Neuronal stem cell (in vitro differentiated cells): ENCODE data around the gene ARHGEF17.
A peak's percentile ranks its signal among the peaks of the same experiment; 100 is the strongest.

Experiments
- DNase-seq: peaks from one replicate; pipeline ENCODE4 v3.0.0-alpha.2; 2013; ENCODE audit warnings: low spot score
- H2AFZ ChIP-seq: one replicate; pipeline ENCODE4 v1.6.1; 2013; ENCODE audit warnings: mild to moderate bottlenecking, low read length, inconsistent platforms
- H2AK5ac ChIP-seq: 2 replicates; pipeline ENCODE4 v1.6.1; 2013; ENCODE audit warnings: low read depth, mild to moderate bottlenecking, inconsistent platforms, low read length, moderate library complexity, mixed read lengths
- H2BK120ac ChIP-seq: 2 replicates; pipeline ENCODE4 v1.6.1; 2013; ENCODE audit warnings: low read depth, mild to moderate bottlenecking, inconsistent platforms, low read length, moderate library complexity, mixed read lengths
- H2BK12ac ChIP-seq: one replicate; pipeline ENCODE4 v1.6.1; 2013; ENCODE audit warnings: low read length, inconsistent platforms
- H2BK15ac ChIP-seq: 2 replicates; pipeline ENCODE4 v1.6.1; 2013; ENCODE audit warnings: mild to moderate bottlenecking, low read length, inconsistent platforms, mixed read lengths
- H2BK5ac ChIP-seq: one replicate; pipeline ENCODE4 v1.6.1; 2013; ENCODE audit warnings: inconsistent platforms, mild to moderate bottlenecking, low read length, moderate library complexity
- H3K14ac ChIP-seq: one replicate; pipeline ENCODE4 v1.6.1; 2013; ENCODE audit warnings: low read length, inconsistent platforms
- H3K18ac ChIP-seq: 2 replicates; pipeline ENCODE4 v1.6.1; 2013; ENCODE audit warnings: low read length, inconsistent platforms
- H3K23ac ChIP-seq: 2 replicates; pipeline ENCODE4 v1.6.1; 2013; ENCODE audit warnings: low read depth, mild to moderate bottlenecking, mixed read lengths, low read length, inconsistent platforms; ENCODE audit not compliant: poor library complexity
- H3K27ac ChIP-seq: replicated peaks from 3 replicates; pipeline ENCODE4 v1.5.1; 2013; ENCODE audit warnings: low read length, inconsistent platforms
- H3K27me3 ChIP-seq, 3 experiments: 2 replicates each; pipeline ENCODE4 v1.6.1; 2013; ENCODE audit warnings: low read length in 3 of 3, mild to moderate bottlenecking in 2 of 3, inconsistent platforms in 1 of 3, low read depth in 1 of 3, mixed read lengths in 1 of 3, moderate library complexity in 1 of 3; ENCODE audit not compliant: control insufficient read depth in 3 of 3, insufficient read depth in 3 of 3
- H3K36me3 ChIP-seq, 2 donors: replicated peaks in 1 of 2; 2 replicates each; pipeline ENCODE4 v1.6.1; 2013; ENCODE audit warnings: low read length in 2 of 2; ENCODE audit not compliant: control insufficient read depth in 2 of 2, insufficient read depth in 2 of 2
- H3K4ac ChIP-seq: 2 replicates; pipeline ENCODE4 v1.6.1; 2013; ENCODE audit warnings: inconsistent platforms, mild to moderate bottlenecking, low read length, moderate library complexity
- H3K4me1 ChIP-seq, 2 donors: 1 replicate in 1 of 2; 2 replicates in 1 of 2; pipeline ENCODE4 v1.6.1; 2013; ENCODE audit warnings: low read length in 2 of 2, low read depth in 1 of 2; ENCODE audit not compliant: control insufficient read depth in 2 of 2, insufficient read depth in 1 of 2
- H3K4me2 ChIP-seq: one replicate; pipeline ENCODE4 v1.6.1; 2013; ENCODE audit warnings: mild to moderate bottlenecking, low read length, inconsistent platforms; ENCODE audit not compliant: insufficient read depth, poor library complexity, severe bottlenecking
- H3K4me3 ChIP-seq, 2 donors: 2 replicates each; pipeline ENCODE4 v1.5.1; 2013; ENCODE audit warnings: low read length in 2 of 2, mild to moderate bottlenecking in 2 of 2, inconsistent platforms in 1 of 2, moderate library complexity in 1 of 2
- H3K79me1 ChIP-seq: one replicate; pipeline ENCODE4 v1.6.1; 2013; ENCODE audit warnings: low read depth, mild to moderate bottlenecking, inconsistent platforms, low read length, moderate library complexity
- H3K9ac ChIP-seq: one replicate; pipeline ENCODE4 v1.6.1; 2013; ENCODE audit warnings: mild to moderate bottlenecking, low read depth, low read length, inconsistent platforms; ENCODE audit not compliant: poor library complexity
- H3K9me3 ChIP-seq, 2 donors: replicated peaks in 1 of 2; 2 replicates each; pipeline versions ENCODE3 to v1.6.1; 2013; ENCODE audit warnings: low read length in 2 of 2, mild to moderate bottlenecking in 2 of 2, inconsistent platforms in 1 of 2, low read depth in 1 of 2, mixed read lengths in 1 of 2, moderate library complexity in 1 of 2; ENCODE audit not compliant: control insufficient read depth in 2 of 2, insufficient read depth in 1 of 2
- H4K8ac ChIP-seq: one replicate; pipeline ENCODE4 v1.6.1; 2013; ENCODE audit warnings: low read depth, mild to moderate bottlenecking, inconsistent platforms, low read length, moderate library complexity
- H4K91ac ChIP-seq: one replicate; pipeline ENCODE4 v1.6.1; 2013; ENCODE audit warnings: low read length, low read depth, mild to moderate bottlenecking, inconsistent platforms; ENCODE audit not compliant: poor library complexity
- WGBS, 2 donors: extraction: QIAGEN DNeasy Blood & Tissue Kit; methylation state at CpG; one replicate each; pipeline ENCODE4 v1.1.7; 2013; ENCODE audit warnings: missing lambda C conversion rate in 2 of 2, mixed read lengths in 1 of 2; ENCODE audit not compliant: insufficient read length in 2 of 2, insufficient replicate concordance in 1 of 2; ENCODE audit errors: extremely low coverage in 2 of 2; 5-methylcytosine and 5-hydroxymethylcytosine counted together

The ARHGEF17 gene

DNA sequence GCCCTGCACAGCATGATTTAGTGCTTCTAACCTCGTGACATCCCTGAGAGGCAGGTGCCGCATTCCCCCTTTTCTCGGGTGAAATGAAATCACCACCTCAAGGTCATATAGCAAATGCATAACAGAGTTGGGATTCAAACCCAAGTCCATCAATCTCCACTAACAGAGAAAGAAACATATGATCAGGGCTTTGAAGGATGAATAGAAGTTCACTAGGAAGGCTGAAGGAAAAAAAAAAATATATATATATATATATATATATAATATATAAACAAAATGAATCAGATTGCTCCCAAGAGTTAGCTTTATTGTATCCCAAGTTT, 12.1 kb upstream of the ARHGEF17 start:
- DNase-seq = no peak
- Histone ChIP-seq H3K23ac (no peak overlapping the region), H3K9ac (no peak overlapping the region), H3K4ac (no peak overlapping the region), H3K79me1 (no peaks in the 10 kb centered on the region), H3K36me3 (no peaks in the 10 kb centered on the region), H4K8ac (peak overlapping the region; percentile 68), H2BK15ac (no peak overlapping the region), H3K9me3 (no peaks in the 10 kb centered on the region), H2AFZ (no peak overlapping the region), H3K4me2 (no peak overlapping the region), H3K18ac (no peak overlapping the region), H3K27me3 (no peaks in the 10 kb centered on the region), H2BK5ac (no peak overlapping the region), H2BK12ac (no peak overlapping the region), H3K27ac (no peak overlapping the region), H3K4me3 (no peak overlapping the region), H3K4me1 (peaks cover 7 to 12% of the 10 kb centered on the region in 2 donors), H4K91ac (no peak overlapping the region), H3K14ac (no peak overlapping the region), H2BK120ac (no peak overlapping the region), H2AK5ac (no peak overlapping the region)
- WGBS, 2 donors = no CpG with 5 or more reads among the region's 3 CpGs

DNA sequence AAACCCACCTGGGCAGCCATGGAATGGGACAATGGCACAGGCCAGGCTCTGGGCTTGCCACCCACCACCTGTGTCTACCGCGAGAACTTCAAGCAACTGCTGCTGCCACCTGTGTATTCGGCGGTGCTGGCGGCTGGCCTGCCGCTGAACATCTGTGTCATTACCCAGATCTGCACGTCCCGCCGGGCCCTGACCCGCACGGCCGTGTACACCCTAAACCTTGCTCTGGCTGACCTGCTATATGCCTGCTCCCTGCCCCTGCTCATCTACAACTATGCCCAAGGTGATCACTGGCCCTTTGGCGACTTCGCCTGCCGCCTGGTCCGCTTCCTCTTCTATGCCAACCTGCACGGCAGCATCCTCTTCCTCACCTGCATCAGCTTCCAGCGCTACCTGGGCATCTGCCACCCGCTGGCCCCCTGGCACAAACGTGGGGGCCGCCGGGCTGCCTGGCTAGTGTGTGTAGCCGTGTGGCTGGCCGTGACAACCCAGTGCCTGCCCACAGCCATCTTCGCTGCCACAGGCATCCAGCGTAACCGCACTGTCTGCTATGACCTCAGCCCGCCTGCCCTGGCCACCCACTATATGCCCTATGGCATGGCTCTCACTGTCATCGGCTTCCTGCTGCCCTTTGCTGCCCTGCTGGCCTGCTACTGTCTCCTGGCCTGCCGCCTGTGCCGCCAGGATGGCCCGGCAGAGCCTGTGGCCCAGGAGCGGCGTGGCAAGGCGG, 11.4 kb upstream of the ARHGEF17 start:
- Histone ChIP-seq H3K27ac (no peak overlapping the region), H3K9ac (peak overlapping the region; percentile 1), H3K4me3 (no peak overlapping the region), H3K23ac (peak overlapping the region; percentile 71), H2BK12ac (peak overlapping the region; percentile 79), H2AFZ (no peak overlapping the region), H3K18ac (peak overlapping the region; percentile 62), H4K91ac (peak overlapping the region; percentile 41), H2BK5ac (no peak overlapping the region), H3K14ac (peak overlapping the region; percentile 64), H4K8ac (no peak overlapping the region), H3K79me1 (no peaks in the 10 kb centered on the region), H3K4ac (peak overlapping the region; percentile 7), H3K27me3 (no peaks in the 10 kb centered on the region), H3K4me2 (no peak overlapping the region), H2AK5ac (peak overlapping the region; percentile 83), H2BK120ac (peak overlapping the region; percentile 51), H2BK15ac (peak overlapping the region; percentile 84), H3K4me1 (peaks cover 7 to 12% of the 10 kb centered on the region in 2 donors), H3K9me3 (no peaks in the 10 kb centered on the region), H3K36me3 (no peaks in the 10 kb centered on the region)
- WGBS, 2 donors = no CpG with 5 or more reads among the region's 35 CpGs
- no peak for DNase-seq

DNA sequence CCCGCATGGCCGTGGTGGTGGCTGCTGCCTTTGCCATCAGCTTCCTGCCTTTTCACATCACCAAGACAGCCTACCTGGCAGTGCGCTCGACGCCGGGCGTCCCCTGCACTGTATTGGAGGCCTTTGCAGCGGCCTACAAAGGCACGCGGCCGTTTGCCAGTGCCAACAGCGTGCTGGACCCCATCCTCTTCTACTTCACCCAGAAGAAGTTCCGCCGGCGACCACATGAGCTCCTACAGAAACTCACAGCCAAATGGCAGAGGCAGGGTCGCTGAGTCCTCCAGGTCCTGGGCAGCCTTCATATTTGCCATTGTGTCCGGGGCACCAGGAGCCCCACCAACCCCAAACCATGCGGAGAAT, 10.9 kb upstream of the ARHGEF17 start:
- no CpG with 5 or more reads among the region's 18 CpGs for WGBS, 2 donors
- Histone ChIP-seq H3K14ac (peak overlapping the region; percentile 64), H2BK5ac (peak overlapping the region; percentile 46), H2BK12ac (peak overlapping the region; percentile 79), H3K36me3 (no peaks in the 10 kb centered on the region), H2AK5ac (peak overlapping the region; percentile 83), H3K4me2 (no peak overlapping the region), H3K27me3 (no peaks in the 10 kb centered on the region), H4K8ac (no peak overlapping the region), H3K27ac (no peak overlapping the region), H3K9ac (peak overlapping the region; percentile 1), H2AFZ (no peak overlapping the region), H3K18ac (peak overlapping the region; percentile 62), H3K4ac (no peak overlapping the region), H3K4me3 (no peak overlapping the region), H3K4me1 (peaks cover 6 to 10% of the 10 kb centered on the region in 2 donors), H3K23ac (peak overlapping the region; percentile 71), H2BK120ac (peak overlapping the region; percentile 51), H4K91ac (peak overlapping the region; percentile 41), H3K9me3 (no peaks in the 10 kb centered on the region), H2BK15ac (peak overlapping the region; percentile 84), H3K79me1 (no peaks in the 10 kb centered on the region)
- no peak for DNase-seq

DNA sequence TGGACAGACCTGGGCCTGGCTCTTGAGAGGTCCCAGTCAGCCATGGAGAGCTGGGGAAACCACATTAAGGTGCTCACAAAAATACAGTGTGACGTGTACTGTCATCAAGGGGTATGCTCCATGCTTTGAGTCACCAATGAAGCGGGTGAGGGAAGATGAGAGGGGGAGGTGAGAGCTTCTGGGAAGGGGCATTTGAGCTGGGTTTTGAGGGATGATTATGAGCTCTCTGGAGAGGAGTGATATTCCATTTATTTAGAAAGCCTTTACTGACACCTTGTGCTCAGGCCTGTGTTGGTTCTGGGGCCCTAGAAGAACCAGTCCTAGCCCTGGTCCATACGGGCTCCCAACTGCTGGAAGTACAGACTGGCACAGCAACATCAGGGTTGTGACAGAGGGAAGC, 10.4 kb upstream of the ARHGEF17 start:
- Histone ChIP-seq H3K23ac (no peak overlapping the region), H3K27me3 (no peaks in the 10 kb centered on the region), H4K91ac (no peak overlapping the region), H3K18ac (no peak overlapping the region), H3K9ac (no peak overlapping the region), H3K36me3 (no peaks in the 10 kb centered on the region), H3K9me3 (no peaks in the 10 kb centered on the region), H2BK5ac (peak overlapping the region; percentile 46), H2BK12ac (no peak overlapping the region), H4K8ac (no peak overlapping the region), H3K27ac (no peak overlapping the region), H2BK15ac (peak overlapping the region; percentile 84), H3K4me2 (no peak overlapping the region), H2AFZ (no peak overlapping the region), H3K4me3 (no peak overlapping the region), H2BK120ac (no peak overlapping the region), H3K4me1 (peaks cover 4 to 5% of the 10 kb centered on the region in 2 donors), H3K4ac (no peak overlapping the region), H2AK5ac (peak overlapping the region; percentile 31), H3K14ac (no peak overlapping the region), H3K79me1 (no peaks in the 10 kb centered on the region)
- no CpG with 5 or more reads among the region's 3 CpGs for WGBS, 2 donors
- no peak for DNase-seq
